ENCODE results near the gene GALNT14.

GALNT14 gene

GRCh38 chr2:31053929-31054782 lies 84.1 kb downstream of the GALNT14 start:
- no peak for DNase-seq

GRCh38 chr2:31052284-31052683 lies 86.0 kb downstream of the GALNT14 start:
- no peak for DNase-seq

GRCh38 chr2:31051258-31052140 lies 86.7 kb downstream of the GALNT14 start:
- no peak for DNase-seq

DNA sequence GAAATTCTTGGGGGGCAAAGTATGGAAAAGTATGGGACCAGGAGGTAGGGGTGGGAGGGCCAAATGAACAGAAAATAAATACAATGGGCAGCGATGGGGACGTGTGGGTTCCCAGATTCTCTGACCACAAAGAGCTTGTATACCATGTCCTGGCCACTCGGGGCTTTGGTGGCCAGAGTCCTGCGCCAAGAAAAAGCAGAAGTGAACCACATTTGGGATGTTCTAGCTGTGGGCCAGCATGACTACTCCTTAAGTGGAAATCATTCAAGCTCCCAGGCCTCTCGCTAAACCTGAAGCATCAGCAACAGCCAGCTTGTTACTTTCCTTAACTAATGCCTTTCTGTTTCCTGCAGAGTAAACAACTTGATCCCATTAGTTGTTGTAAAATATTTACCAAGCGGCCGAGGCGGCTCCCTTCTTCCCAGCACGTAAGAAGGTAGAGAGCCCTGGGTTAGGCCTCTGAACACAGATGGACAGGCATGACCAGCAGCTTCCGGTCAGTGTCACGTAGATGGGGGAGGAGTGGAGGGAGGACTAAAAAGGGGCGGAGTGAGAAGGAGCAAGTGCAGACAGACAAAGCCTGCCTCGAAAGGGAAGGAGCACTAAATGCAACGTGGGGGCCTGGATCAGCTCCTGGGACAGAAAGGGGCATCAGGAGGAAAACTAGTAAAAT lies 88.2 kb downstream of the GALNT14 start:
- DNase-seq: no peak

- DNase-seq: no peak
These were observed 89.0 kb downstream of the GALNT14 start for GRCh38 chr2:31049264-31049663.

GRCh38 chr2:31047599-31047998 lies 90.6 kb downstream of the GALNT14 start:
- DNase-seq: no peak

GRCh38 chr2:31038385-31038784 lies 99.9 kb downstream of the GALNT14 start:
- DNase-seq: no peak

GRCh38 chr2:31037058-31037457 lies 101.2 kb downstream of the GALNT14 start:
- DNase-seq: no peak

DNA sequence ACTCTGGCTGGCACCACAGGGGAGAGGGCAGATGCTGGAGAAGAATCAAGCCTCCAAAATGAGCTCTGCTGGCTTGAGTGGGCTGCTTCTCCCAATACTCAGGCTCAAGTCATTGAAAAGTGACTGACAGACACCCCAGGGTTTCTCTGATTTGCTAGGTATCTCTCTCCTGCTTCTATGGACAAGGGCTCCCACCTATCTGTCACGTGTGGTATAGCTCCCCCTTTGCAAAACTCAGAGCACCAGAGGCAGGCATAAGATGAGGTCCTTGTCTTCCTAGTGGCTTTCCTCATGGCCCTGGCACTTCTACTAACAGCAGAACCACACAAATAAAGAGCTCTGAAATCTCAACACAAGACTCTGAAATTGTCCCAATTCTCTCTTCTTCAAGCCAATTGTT lies 105.2 kb downstream of the GALNT14 start:
- no peak for DNase-seq

DNA sequence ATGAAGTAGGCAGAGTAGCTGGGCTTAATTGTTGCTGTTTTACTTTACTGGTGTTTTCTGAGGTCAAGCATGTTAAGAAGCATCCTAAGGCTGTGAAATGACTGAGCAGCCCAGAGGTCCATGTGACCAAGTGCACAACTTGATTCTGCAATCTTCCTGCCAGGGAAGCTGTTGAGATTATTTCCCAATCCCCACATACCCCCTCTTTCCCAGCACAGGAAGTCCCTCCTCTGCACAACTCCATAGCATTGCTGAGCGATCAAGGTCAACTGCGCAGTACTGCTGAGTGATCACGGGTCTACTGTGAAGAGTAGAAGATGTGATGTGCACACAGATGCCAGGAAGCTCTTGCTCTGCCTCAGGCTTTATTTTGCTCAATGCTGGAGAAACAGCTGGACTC lies 105.8 kb downstream of the GALNT14 start:
- DNase-seq: no peak

DNA sequence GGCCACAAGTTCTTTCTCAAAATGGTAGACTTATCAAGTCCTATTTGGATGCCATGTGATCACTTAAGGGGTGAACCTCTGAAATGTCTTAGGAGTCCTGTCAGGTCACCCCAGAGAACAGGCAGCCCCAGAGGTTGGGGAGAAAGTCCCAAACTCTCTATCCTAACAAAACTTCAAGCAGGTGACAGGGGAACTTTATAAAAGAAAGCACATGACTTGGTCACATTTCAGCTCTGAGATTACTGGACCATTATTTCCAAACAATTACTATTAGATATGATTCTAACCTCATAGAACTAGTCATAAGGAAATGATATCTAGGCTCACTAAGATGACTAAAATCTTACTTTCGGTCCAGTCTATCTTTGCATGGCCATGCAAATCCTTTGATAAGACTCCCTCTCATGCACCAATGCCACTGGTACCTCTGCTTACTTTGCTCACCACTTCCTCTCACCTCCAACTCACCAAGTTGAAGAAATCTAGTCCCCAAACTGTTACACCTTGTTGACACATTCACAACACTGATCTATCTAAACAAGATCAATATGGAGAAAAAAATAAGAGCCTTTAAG lies 107.0 kb downstream of the GALNT14 start:
- DNase-seq: no peak

GRCh38 chr2:31028417-31028816 lies 109.8 kb downstream of the GALNT14 start:
- DNase-seq: no peak

- no peak for DNase-seq
These were observed 110.7 kb downstream of the GALNT14 start for GRCh38 chr2:31027549-31027948.

GRCh38 chr2:31023541-31023940 lies 114.7 kb downstream of the GALNT14 start:
- DNase-seq: no peak

GRCh38 chr2:31020713-31021112 lies 117.5 kb downstream of the GALNT14 start:
- DNase-seq: no peak

GRCh38 chr2:31018280-31018679 lies 120.0 kb downstream of the GALNT14 start:
- DNase-seq: no peak

GRCh38 chr2:31016648-31017047 lies 121.6 kb downstream of the GALNT14 start:
- DNase-seq: no peak

GRCh38 chr2:31014516-31014915 lies 123.7 kb downstream of the GALNT14 start:
- DNase-seq: no peak

DNA sequence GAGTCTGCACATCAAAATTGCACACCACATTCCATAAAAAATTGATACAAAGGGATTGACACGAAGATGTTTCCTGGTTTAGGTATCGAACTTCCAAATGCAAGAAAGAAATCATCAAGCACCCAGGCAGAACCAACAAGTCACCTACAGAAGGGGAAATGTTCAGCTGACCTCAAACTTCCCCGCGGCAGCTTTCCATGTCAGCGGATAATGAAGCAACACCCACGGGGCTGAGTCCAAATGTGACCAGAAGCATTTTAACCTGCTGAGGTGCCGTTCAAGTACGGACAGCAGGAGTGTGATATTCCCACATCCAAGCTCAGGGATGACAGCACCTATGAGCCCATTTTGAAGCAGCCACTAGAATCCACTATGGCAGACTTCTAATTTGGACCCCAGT lies 124.9 kb downstream of the GALNT14 start:
- no peak for DNase-seq

GRCh38 chr2:31012406-31012805 lies 125.8 kb downstream of the GALNT14 start:
- DNase-seq: no peak

DNA sequence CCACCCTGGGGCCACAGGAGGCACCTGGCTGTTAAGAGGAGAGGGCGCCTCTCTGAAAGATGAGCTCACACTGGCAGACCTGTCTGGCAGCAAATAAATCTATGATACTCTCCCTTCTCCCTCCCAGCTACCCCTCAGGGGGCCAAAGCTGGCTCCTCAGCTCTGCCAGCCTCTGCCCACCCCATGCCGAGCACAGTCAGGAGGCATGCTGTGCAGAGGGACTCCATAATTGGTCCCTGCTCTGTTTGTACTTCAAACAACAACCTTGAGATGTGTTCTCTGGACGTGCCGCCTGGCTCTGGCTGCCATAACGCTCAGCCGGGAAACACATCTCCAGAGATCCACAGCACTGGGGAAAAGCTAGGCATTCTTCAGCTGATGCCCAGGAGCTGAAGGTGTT lies 126.7 kb downstream of the GALNT14 start:
- no peak for DNase-seq

DNA sequence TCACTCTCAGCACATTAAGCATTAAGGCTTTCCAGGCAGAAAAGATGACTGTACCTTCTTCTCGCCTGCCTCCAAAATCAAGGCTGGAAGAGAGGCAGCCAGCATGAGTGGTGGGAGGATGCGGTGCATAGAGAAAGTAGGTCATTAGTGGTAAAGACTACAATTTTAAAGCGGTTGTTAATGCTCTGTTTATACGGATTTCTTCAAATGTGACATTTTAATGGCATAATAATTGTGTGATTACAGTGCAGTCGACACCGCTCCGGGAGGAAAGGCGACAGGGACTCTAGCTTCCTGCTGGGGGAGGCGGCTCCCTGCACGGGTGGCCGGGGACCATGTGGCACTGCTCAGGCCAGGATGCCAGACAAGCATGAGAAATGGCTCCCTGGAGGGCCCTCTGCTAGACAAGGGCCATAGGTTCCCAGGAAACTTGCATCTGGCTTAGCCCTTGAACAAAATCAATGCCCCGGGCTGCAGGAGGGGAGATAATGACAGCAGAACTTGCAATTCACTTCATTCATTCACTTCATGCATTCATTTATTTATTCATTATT lies 129.6 kb downstream of the GALNT14 start:
- no peak for DNase-seq

GRCh38 chr2:31004257-31004656 lies 134.0 kb downstream of the GALNT14 start:
- no peak for DNase-seq

Measured in stimulated activated CD4-positive, alpha-beta T cell treated with anti-CD3 and anti-CD28 coated beads, Interleukin-2, amount 100 ng/mL, for 48 hours (primary cell).